Keratinocyte (primary cell): ENCODE data around the gene SIM2. TPM values are rescaled to one million over a fixed set of nuclear protein-coding genes. Genes with fewer than 3 reads are reported as not detected.
A peak's percentile ranks its signal among the peaks of the same experiment; 100 is the strongest.

Source experiments
- DNase-seq: peaks from one replicate; pipeline ENCODE4 v3.0.0-alpha.2; 2011; ENCODE audit warnings: low read depth, missing footprints, low spot score
- FAIRE-seq: peaks from 2 replicates; lab custom pipeline; 2011; peaks lifted over from hg19 to GRCh38; lab: Jason Lieb, UNC
- H2AFZ ChIP-seq: 2 replicates; pipeline ENCODE4 v1.6.0; 2012; ENCODE audit warnings: low read length, control low read depth, inconsistent platforms; ENCODE audit not compliant: control insufficient read depth
- H3K27ac ChIP-seq: 2 replicates; pipeline ENCODE4 v1.5.1; 2011; ENCODE audit warnings: low read length; ENCODE audit not compliant: control insufficient read depth, insufficient read depth
- H3K27me3 ChIP-seq: 3 replicates; pipeline ENCODE4 v1.6.0; 2011; ENCODE audit warnings: low read length; ENCODE audit not compliant: control insufficient read depth, insufficient read depth; ENCODE audit errors: extremely low read depth
- H3K36me3 ChIP-seq, 2 experiments: 2 replicates in 1 of 2; 3 replicates in 1 of 2; pipeline ENCODE4 v1.5.1; 2011; ENCODE audit warnings: low read length in 2 of 2, mild to moderate bottlenecking in 1 of 2; ENCODE audit not compliant: control insufficient read depth in 2 of 2, insufficient read depth in 2 of 2; ENCODE audit errors: extremely low read depth in 1 of 2
- H3K4me1 ChIP-seq: 3 replicates; pipeline ENCODE4 v1.5.1; 2011; ENCODE audit warnings: low read length; ENCODE audit not compliant: control insufficient read depth, insufficient read depth; ENCODE audit errors: extremely low read depth
- H3K4me2 ChIP-seq: 3 replicates; pipeline ENCODE4 v1.6.0; 2011; ENCODE audit warnings: low read depth, low read length; ENCODE audit not compliant: control insufficient read depth, insufficient read depth; ENCODE audit errors: extremely low read depth
- H3K4me3 ChIP-seq, 3 experiments: fragments of 200-600 bp in 1 of 3; sonication (generic) in 1 of 3; 2 replicates in 2 of 3; 3 replicates in 1 of 3; pipeline ENCODE4 v1.5.1; 2011 to 2016; ENCODE audit warnings: low read length in 3 of 3, mild to moderate bottlenecking in 3 of 3, control low read depth in 2 of 3, inconsistent platforms in 1 of 3, low read depth in 1 of 3, mixed read lengths in 1 of 3, mixed run types in 1 of 3, moderate library complexity in 1 of 3; ENCODE audit not compliant: control insufficient read depth in 2 of 3, insufficient read depth in 2 of 3; ENCODE audit errors: extremely low read depth in 1 of 3
- H3K79me2 ChIP-seq: 2 replicates; pipeline ENCODE4 v1.6.0; 2012; ENCODE audit warnings: low read length; ENCODE audit not compliant: control insufficient read depth, insufficient read depth
- H3K9ac ChIP-seq: 3 replicates; pipeline ENCODE4 v1.6.0; 2011; ENCODE audit warnings: low read length; ENCODE audit not compliant: control insufficient read depth, insufficient read depth; ENCODE audit errors: extremely low read depth
- H3K9me1 ChIP-seq: 3 replicates; pipeline ENCODE4 v1.6.0; 2011; ENCODE audit warnings: low read length; ENCODE audit not compliant: control insufficient read depth, insufficient read depth; ENCODE audit errors: extremely low read depth
- H3K9me3 ChIP-seq: 2 replicates; pipeline ENCODE4 v1.5.1; 2012; ENCODE audit warnings: low read depth, low read length; ENCODE audit not compliant: control insufficient read depth
- H4K20me1 ChIP-seq: 3 replicates; pipeline ENCODE4 v1.6.0; 2011; ENCODE audit warnings: low read length; ENCODE audit not compliant: control insufficient read depth, insufficient read depth; ENCODE audit errors: extremely low read depth
- CTCF ChIP-seq, 3 experiments: IDR thresholded peaks in 1 of 3; conservative IDR thresholded peaks in 1 of 3; optimal IDR thresholded peaks in 1 of 3; 2 replicates in 2 of 3; 3 replicates in 1 of 3; pipeline versions ENCODE3 to v1.5.1; 2011; ENCODE audit warnings: low read length in 3 of 3, mild to moderate bottlenecking in 3 of 3, moderate library complexity in 2 of 3, control low read depth in 1 of 3, inconsistent platforms in 1 of 3; ENCODE audit not compliant: insufficient read depth in 2 of 3; ENCODE audit errors: extremely low read depth in 1 of 3
- EZH2 ChIP-seq: IDR thresholded peaks from one replicate; pipeline ENCODE4 v1.6.1; 2012; ENCODE audit warnings: inconsistent platforms, mild to moderate bottlenecking, low read length, moderate library complexity
- dilution Hi-C: fragments of 300-500 bp; cut with MboI; formaldehyde crosslinking; loops from one replicate; pipeline ENCODE4 v1.7.0; 2020; ENCODE audit warnings: low sequenced_read_pairs; ENCODE audit not compliant: extremely low pct_ligation_motif_present
- polyA plus RNA-seq, 5 experiments: library from polyadenylated mRNA; depleted of rRNA in 3 of 5; stranded (reverse) in 3 of 5; stranded (forward) in 1 of 5; unstranded in 1 of 5; fragments of >200 nt; gene quantifications; 1 replicate in 1 of 5; 2 replicates in 3 of 5; 3 replicates in 1 of 5; pipeline versions ENCODE4 v1.2.1 to v1.2.3, GENCODE V29; 2011 to 2012; ENCODE audit warnings: missing spikeins in 2 of 5, low read depth in 1 of 5, low replicate concordance in 1 of 5

SIM2 gene
- polyA plus RNA-seq, 1 donor (not counting 4 experiments of a cell fraction or from before 2014, with no cell fraction given), result 0.05 TPM

- Histone ChIP-seq H3K4me3 (peak overlapping the region in 1 of 3 experiments; percentile 3), H4K20me1 (peaks cover 19% of the 10 kb centered on the region), H3K4me1 (peaks cover 9% of the 10 kb centered on the region), H3K9ac (no peak overlapping the region), H2AFZ (no peak overlapping the region), H3K27me3 (peaks cover 99% of the 10 kb centered on the region), H3K9me1 (no peaks in the 10 kb centered on the region), H3K79me2 (no peaks in the 10 kb centered on the region), H3K36me3 (no peaks in the 10 kb centered on the region), H3K4me2 (peak overlapping the region; percentile 76), H3K27ac (no peak overlapping the region), H3K9me3 (no peaks in the 10 kb centered on the region)
- TF ChIP-seq CTCF (optimal IDR thresholded peaks at IDR 0.05 in 1 of 3, IDR thresholded peaks at IDR 0.05 in 1 of 3, conservative IDR thresholded peaks at IDR 0.05 in 1 of 3; ENCODE audit: extremely low read depth in 1 of 3, insufficient read depth in 2 of 3, low read length in 3 of 3) (no peak), EZH2 (no peak)
- dilution Hi-C loops, result no loop called here
- no peak for DNase-seq
- FAIRE-seq, result no peak
Observed at GRCh38 chr21:36701756-36702621, 3.1 kb downstream of the SIM2 start.

- TF ChIP-seq CTCF (optimal IDR thresholded peaks at IDR 0.05 in 1 of 3, IDR thresholded peaks at IDR 0.05 in 1 of 3, conservative IDR thresholded peaks at IDR 0.05 in 1 of 3; ENCODE audit: extremely low read depth in 1 of 3, insufficient read depth in 2 of 3, low read length in 3 of 3), result no peak
- no peak for TF ChIP-seq EZH2
- H3K4me3 ChIP-seq, result no peak overlapping the region
- H3K4me2 ChIP-seq, result no peak overlapping the region
- peaks cover 9% of the 10 kb centered on the region for H3K4me1 ChIP-seq
- H3K9me1 ChIP-seq, result no peaks in the 10 kb centered on the region
- H3K27me3 ChIP-seq, result peaks cover 99% of the 10 kb centered on the region
- no peak overlapping the region for H3K27ac ChIP-seq
- no peaks in the 10 kb centered on the region for H3K9me3 ChIP-seq
- H2AFZ ChIP-seq, result no peak overlapping the region
- dilution Hi-C loops, result no loop called here
- H3K36me3 ChIP-seq, result no peaks in the 10 kb centered on the region
- H4K20me1 ChIP-seq, result peaks cover 19% of the 10 kb centered on the region
- H3K9ac ChIP-seq, result no peak overlapping the region
- FAIRE-seq, result no peak
- H3K79me2 ChIP-seq, result no peaks in the 10 kb centered on the region
- DNase-seq, result no peak
Observed at GRCh38 chr21:36702622-36702968, 3.7 kb downstream of the SIM2 start.
